Measurements from ENCODE around the gene BBOX1.

DNA sequence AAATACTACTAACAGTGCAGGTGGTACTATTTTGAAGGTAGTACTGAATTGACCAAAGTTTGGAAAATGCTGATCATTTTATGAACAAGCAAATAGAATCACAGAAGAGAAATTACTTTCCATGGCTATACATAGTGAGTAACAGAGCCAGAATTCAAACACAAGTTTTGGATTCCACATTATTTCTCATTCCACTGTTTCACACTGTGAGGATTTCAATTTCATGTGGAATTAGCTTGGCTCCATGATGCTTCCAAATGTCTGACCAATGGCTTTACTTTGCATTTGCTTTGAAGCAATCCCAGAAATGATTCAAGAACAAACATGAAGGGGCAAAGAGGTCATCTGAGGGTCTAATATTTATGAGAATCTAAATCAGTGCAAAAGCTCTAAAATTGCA lies 98.1 kb downstream of the BBOX1 start:
- TF ChIP-seq, protein P1, sequence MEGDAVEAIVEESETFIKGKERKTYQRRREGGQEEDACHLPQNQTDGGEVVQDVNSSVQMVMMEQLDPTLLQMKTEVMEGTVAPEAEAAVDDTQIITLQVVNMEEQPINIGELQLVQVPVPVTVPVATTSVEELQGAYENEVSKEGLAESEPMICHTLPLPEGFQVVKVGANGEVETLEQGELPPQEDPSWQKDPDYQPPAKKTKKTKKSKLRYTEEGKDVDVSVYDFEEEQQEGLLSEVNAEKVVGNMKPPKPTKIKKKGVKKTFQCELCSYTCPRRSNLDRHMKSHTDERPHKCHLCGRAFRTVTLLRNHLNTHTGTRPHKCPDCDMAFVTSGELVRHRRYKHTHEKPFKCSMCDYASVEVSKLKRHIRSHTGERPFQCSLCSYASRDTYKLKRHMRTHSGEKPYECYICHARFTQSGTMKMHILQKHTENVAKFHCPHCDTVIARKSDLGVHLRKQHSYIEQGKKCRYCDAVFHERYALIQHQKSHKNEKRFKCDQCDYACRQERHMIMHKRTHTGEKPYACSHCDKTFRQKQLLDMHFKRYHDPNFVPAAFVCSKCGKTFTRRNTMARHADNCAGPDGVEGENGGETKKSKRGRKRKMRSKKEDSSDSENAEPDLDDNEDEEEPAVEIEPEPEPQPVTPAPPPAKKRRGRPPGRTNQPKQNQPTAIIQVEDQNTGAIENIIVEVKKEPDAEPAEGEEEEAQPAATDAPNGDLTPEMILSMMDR (IDR thresholded peaks at IDR 0.05): no peak
- no peak for TF ChIP-seq POLR2A (IDR thresholded peaks at IDR 0.05)
